ENCODE results near the gene AGXT2. TPM values are rescaled to one million over a fixed set of nuclear protein-coding genes. Genes with fewer than 3 reads are reported as not detected.

AGXT2 gene
- total RNA-seq, 1 experiment from 2014 or later, result not detected

DNA sequence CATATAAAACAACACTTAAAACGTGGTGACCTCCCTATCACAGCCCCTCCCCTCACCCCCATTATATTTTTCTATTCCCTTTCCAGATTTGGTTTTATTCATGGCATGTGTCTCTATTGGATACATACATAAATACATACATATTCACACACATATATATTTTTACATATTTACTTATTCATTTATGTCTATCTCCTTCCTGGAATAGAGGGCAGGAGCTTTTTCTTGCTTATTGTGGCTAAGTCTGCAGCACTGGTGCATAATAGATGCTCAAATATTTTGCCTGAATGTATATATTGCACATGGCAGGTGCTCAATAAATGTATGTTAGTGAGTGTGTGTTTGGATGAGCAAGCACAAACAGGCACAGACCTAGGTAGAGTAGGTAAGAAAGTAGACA is 2.5 kb downstream of the AGXT2 start:
- POLR2A ChIA-PET, result no interaction called here

GRCh38 chr5:35044649-35045048 is 3.1 kb downstream of the AGXT2 start:
- Mint-ChIP-seq H3K4me1 (peaks cover 18% of the 10 kb centered on the region), H3K4me3 (no peak overlapping the region), H3K27me3 (ENCODE audit: low read depth) (no peaks in the 10 kb centered on the region), H3K36me3 (no peaks in the 10 kb centered on the region), H3K27ac (no peak overlapping the region), H3K9me3 (no peaks in the 10 kb centered on the region)
- POLR2A ChIA-PET, result no interaction called here
- TF ChIP-seq RORB (CRISPR knock-in tag; IDR thresholded peaks at IDR 0.05) (no peak), NFYB (CRISPR knock-in tag; conservative IDR thresholded peaks at IDR 0.05; ENCODE audit: low read depth) (no peak), HMGA2 (CRISPR knock-in tag; IDR thresholded peaks at IDR 0.05) (no peak), USF2 (CRISPR knock-in tag; IDR thresholded peaks at IDR 0.05) (no peak), ETV6 (CRISPR knock-in tag; IDR thresholded peaks at IDR 0.05) (no peak), SP1 (CRISPR knock-in tag; conservative IDR thresholded peaks at IDR 0.05) (no peak), ATF1 (CRISPR knock-in tag; IDR thresholded peaks at IDR 0.05) (no peak), ZNF121 (CRISPR knock-in tag; IDR thresholded peaks at IDR 0.05) (no peak), ZNF396 (CRISPR knock-in tag; IDR thresholded peaks at IDR 0.05; ENCODE audit: borderline replicate concordance) (no peak), GTF2I (CRISPR knock-in tag; conservative IDR thresholded peaks at IDR 0.05) (no peak), CREB1 (CRISPR knock-in tag; IDR thresholded peaks at IDR 0.05) (no peak)
- TF ChIP-seq, protein P1, sequence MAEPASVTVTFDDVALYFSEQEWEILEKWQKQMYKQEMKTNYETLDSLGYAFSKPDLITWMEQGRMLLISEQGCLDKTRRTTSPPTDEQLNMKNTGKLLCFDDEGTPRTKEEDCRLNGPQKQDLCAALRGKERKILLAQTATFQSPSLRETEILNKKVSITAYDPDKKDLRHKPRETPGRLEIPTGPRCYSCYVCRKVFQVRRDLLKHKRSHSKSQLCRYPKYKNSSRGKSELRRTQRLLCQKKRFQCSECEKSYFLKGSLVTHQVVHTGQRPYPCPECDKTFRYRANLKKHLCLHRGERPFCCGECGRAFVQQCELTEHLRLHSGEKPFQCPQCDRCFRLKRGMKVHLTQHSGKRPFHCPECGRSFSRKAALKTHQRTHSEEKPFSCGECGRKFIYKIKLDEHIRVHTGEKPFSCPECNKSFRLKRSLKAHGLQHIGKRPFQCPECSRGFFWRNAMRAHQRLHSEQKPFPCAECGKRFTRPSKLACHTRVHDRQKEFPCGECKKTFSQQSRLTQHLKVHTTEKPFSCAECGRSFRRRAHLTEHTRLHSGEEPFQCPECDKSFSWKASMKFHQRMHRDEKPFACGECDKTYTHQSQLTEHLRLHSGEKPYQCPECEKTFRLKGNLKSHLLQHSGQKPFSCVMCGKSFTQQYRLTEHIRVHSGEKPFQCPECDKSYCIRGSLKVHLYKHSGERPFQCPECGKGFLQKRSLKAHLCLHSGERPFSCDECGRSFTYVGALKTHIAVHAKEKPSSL (CRISPR knock-in tag; conservative IDR thresholded peaks at IDR 0.05), result no peak
- TF ChIP-seq, protein P2, sequence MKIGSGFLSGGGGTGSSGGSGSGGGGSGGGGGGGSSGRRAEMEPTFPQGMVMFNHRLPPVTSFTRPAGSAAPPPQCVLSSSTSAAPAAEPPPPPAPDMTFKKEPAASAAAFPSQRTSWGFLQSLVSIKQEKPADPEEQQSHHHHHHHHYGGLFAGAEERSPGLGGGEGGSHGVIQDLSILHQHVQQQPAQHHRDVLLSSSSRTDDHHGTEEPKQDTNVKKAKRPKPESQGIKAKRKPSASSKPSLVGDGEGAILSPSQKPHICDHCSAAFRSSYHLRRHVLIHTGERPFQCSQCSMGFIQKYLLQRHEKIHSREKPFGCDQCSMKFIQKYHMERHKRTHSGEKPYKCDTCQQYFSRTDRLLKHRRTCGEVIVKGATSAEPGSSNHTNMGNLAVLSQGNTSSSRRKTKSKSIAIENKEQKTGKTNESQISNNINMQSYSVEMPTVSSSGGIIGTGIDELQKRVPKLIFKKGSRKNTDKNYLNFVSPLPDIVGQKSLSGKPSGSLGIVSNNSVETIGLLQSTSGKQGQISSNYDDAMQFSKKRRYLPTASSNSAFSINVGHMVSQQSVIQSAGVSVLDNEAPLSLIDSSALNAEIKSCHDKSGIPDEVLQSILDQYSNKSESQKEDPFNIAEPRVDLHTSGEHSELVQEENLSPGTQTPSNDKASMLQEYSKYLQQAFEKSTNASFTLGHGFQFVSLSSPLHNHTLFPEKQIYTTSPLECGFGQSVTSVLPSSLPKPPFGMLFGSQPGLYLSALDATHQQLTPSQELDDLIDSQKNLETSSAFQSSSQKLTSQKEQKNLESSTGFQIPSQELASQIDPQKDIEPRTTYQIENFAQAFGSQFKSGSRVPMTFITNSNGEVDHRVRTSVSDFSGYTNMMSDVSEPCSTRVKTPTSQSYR (CRISPR knock-in tag; IDR thresholded peaks at IDR 0.05), result no peak
- TF ChIP-seq, protein P3, sequence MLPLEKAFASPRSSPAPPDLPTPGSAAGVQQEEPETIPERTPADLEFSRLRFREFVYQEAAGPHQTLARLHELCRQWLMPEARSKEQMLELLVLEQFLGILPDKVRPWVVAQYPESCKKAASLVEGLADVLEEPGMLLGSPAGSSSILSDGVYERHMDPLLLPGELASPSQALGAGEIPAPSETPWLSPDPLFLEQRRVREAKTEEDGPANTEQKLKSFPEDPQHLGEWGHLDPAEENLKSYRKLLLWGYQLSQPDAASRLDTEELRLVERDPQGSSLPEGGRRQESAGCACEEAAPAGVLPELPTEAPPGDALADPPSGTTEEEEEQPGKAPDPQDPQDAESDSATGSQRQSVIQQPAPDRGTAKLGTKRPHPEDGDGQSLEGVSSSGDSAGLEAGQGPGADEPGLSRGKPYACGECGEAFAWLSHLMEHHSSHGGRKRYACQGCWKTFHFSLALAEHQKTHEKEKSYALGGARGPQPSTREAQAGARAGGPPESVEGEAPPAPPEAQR (CRISPR knock-in tag; IDR thresholded peaks at IDR 0.05), result no peak
- TF ChIP-seq, protein P4, sequence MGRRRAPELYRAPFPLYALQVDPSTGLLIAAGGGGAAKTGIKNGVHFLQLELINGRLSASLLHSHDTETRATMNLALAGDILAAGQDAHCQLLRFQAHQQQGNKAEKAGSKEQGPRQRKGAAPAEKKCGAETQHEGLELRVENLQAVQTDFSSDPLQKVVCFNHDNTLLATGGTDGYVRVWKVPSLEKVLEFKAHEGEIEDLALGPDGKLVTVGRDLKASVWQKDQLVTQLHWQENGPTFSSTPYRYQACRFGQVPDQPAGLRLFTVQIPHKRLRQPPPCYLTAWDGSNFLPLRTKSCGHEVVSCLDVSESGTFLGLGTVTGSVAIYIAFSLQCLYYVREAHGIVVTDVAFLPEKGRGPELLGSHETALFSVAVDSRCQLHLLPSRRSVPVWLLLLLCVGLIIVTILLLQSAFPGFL (CRISPR knock-in tag; IDR thresholded peaks at IDR 0.05; ENCODE audit: borderline replicate concordance), result no peak
- no peak for DNase-seq (ENCODE audit: low spot score)
- CTCF ChIA-PET, result no interaction called here
- no peak for ATAC-seq

More for the DNA sequence above, 2.5 kb downstream of the AGXT2 start:
- Mint-ChIP-seq H3K4me3 (no peak overlapping the region), H3K27ac (no peak overlapping the region), H3K4me1 (peaks cover 18% of the 10 kb centered on the region), H3K36me3 (no peaks in the 10 kb centered on the region), H3K27me3 (ENCODE audit: low read depth) (no peaks in the 10 kb centered on the region), H3K9me3 (no peaks in the 10 kb centered on the region)
- DNase-seq (ENCODE audit: low spot score) (no peak), ATAC-seq (no peak)
- CTCF ChIA-PET, result no interaction called here
- TF ChIP-seq, protein P4 (CRISPR knock-in tag; IDR thresholded peaks at IDR 0.05; ENCODE audit: borderline replicate concordance), result no peak

All from WTC11 (cell line).